ENCODE data around the gene ANKDD1A.

GRCh38 chr15:64895285-64896065 is 16.2 kb upstream of the ANKDD1A start:
- peak; percentile 16 for TF ChIP-seq CTCF (IDR thresholded peaks at IDR 0.05; ENCODE audit: poor library complexity)
- TF ChIP-seq EZH2phosphoT487 (IDR thresholded peaks at IDR 0.05; ENCODE audit: low read depth, severe bottlenecking, unreplicated experiment): no peak

Data from hepatocyte (in vitro differentiated cells).